ENCODE measurements around the gene TXNL4A.
"Not testable (repeated sequence)": the region's sequence is repeated elsewhere in the genome, so short reads cannot be mapped to it uniquely, and the experiment has no call there.

The TXNL4A gene

GRCh38 chr18:79988451-79989194 lies at the start of gene TXNL4A:
Gene TXNL4A, minus strand, starts transcription at chr18:79988563. Its CDS starts 171 bp downstream, at chr18:79988392.
- DNase-seq (ENCODE audit: low read depth in 2 of 2) = peak; percentile 73 to 80

GRCh38 chr18:80037300-80037699 lies 48.9 kb upstream of the TXNL4A start:
- no peak for DNase-seq (ENCODE audit: low read depth in 2 of 2)

GRCh38 chr18:80035997-80036396 lies 47.6 kb upstream of the TXNL4A start:
- no peak for DNase-seq (ENCODE audit: low read depth in 2 of 2)

- no peak for DNase-seq (ENCODE audit: low read depth in 2 of 2)
Observed at GRCh38 chr18:80034852-80035406, 46.6 kb upstream of the TXNL4A start.

- DNase-seq (ENCODE audit: low read depth in 2 of 2) = peak; percentile 100
Observed at GRCh38 chr18:80034068-80034851, 45.9 kb upstream of the TXNL4A start, which contains the start of gene RBFA. Gene RBFA, plus strand, starts transcription at chr18:80034434. Its CDS starts 62 bp downstream, at chr18:80034496.

GRCh38 chr18:80033181-80034067 lies 45.1 kb upstream of the TXNL4A start:
- DNase-seq (ENCODE audit: low read depth in 2 of 2) = peak in 1 of 2 donors; percentile 44

GRCh38 chr18:80029690-80030089 lies 41.3 kb upstream of the TXNL4A start:
- DNase-seq (ENCODE audit: low read depth in 2 of 2) = no peak

GRCh38 chr18:80027719-80028118 lies 39.4 kb upstream of the TXNL4A start:
- not testable (repeated sequence) for DNase-seq (ENCODE audit: low read depth in 2 of 2)

GRCh38 chr18:80026363-80026762 lies 38.0 kb upstream of the TXNL4A start:
- no peak for DNase-seq (ENCODE audit: low read depth in 2 of 2)

GRCh38 chr18:80023173-80023572 lies 34.8 kb upstream of the TXNL4A start:
- DNase-seq (ENCODE audit: low read depth in 2 of 2) = no peak

- DNase-seq (ENCODE audit: low read depth in 2 of 2) = no peak
Observed at GRCh38 chr18:80022613-80023012, 34.2 kb upstream of the TXNL4A start.

GRCh38 chr18:80012714-80013113 lies 24.4 kb upstream of the TXNL4A start:
- no peak for DNase-seq (ENCODE audit: low read depth in 2 of 2)

GRCh38 chr18:80011496-80012137 lies 23.3 kb upstream of the TXNL4A start:
- DNase-seq (ENCODE audit: low read depth in 2 of 2) = not testable (repeated sequence)

- DNase-seq (ENCODE audit: low read depth in 2 of 2) = no peak
Observed at GRCh38 chr18:80010551-80010906, 22.2 kb upstream of the TXNL4A start.

GRCh38 chr18:80009661-80010550 lies 21.5 kb upstream of the TXNL4A start:
- DNase-seq (ENCODE audit: low read depth in 2 of 2) = no peak

GRCh38 chr18:80006724-80007123 lies 18.4 kb upstream of the TXNL4A start:
- DNase-seq (ENCODE audit: low read depth in 2 of 2) = no peak

GRCh38 chr18:80004600-80005342 lies 16.4 kb upstream of the TXNL4A start:
- DNase-seq (ENCODE audit: low read depth in 2 of 2) = no peak

GRCh38 chr18:80002468-80002867 lies 14.1 kb upstream of the TXNL4A start:
- no peak for DNase-seq (ENCODE audit: low read depth in 2 of 2)

- no peak for DNase-seq (ENCODE audit: low read depth in 2 of 2)
Observed at GRCh38 chr18:80000877-80001276, 12.5 kb upstream of the TXNL4A start.
